PC-3 (cell line): Measurements from ENCODE around the gene CAND2. TPM values are rescaled to one million over a fixed set of nuclear protein-coding genes. Genes with fewer than 3 reads are reported as not detected.

Experiments
- ATAC-seq: fragments of 200-7000 bp; cut with Tn5 transposase; 2 replicates; pipeline ENCODE4 v1.9.1; 2020; ENCODE audit warnings: mild to moderate bottlenecking, moderate library complexity
- BruUV-seq: library from RNA; stranded (reverse); fragments of 400-500 nt; replicated peaks from 2 replicates; lab custom pipeline; 2021; lab: Mats Ljungman, UMichigan
- CTCF ChIA-PET: fragments of 300-600 bp; sonication (Branson Sonifier 250); formaldehyde crosslinking; loops from one replicate; lab custom pipeline; 2022; ENCODE audit warnings: antibody characterized with exemption; lab: Charles Lee
- POLR2A ChIA-PET: fragments of 300-600 bp; sonication (Branson Sonifier 250); formaldehyde crosslinking; loops from one replicate; lab custom pipeline; 2022; ENCODE audit warnings: antibody characterized with exemption; ENCODE audit not compliant: unreplicated experiment; lab: Charles Lee
- DNase-seq: peaks from one replicate; pipeline ENCODE4 v3.0.0-alpha.2; 2015
- H2AFZ ChIP-seq: fragments of 300-600 bp; sonication (generic); 2 replicates; pipeline ENCODE4 v1.6.0; 2016; ENCODE audit warnings: antibody characterized with exemption, low read length
- H3F3A ChIP-seq: fragments of 300-600 bp; sonication (generic); one replicate; pipeline ENCODE4 v1.6.0; 2017; ENCODE audit warnings: antibody characterized with exemption, low read length, control low read depth, mild to moderate bottlenecking; ENCODE audit not compliant: unreplicated experiment
- H3K27ac ChIP-seq: fragments of 300-600 bp; sonication (generic); 2 replicates; pipeline ENCODE4 v1.5.1; 2016; ENCODE audit warnings: mild to moderate bottlenecking, low read length
- H3K27me3 ChIP-seq: fragments of 300-600 bp; sonication (generic); 2 replicates; pipeline ENCODE4 v1.6.1; 2016; ENCODE audit warnings: low read length, mixed read lengths
- H3K36me3 ChIP-seq: fragments of 300-600 bp; sonication (generic); 2 replicates; pipeline ENCODE4 v1.6.1; 2016; ENCODE audit warnings: low read depth, mixed run types, low read length, mixed read lengths
- H3K4me1 ChIP-seq: fragments of 300-600 bp; sonication (generic); 2 replicates; pipeline ENCODE4 v1.5.1; 2016; ENCODE audit warnings: low read length; ENCODE audit not compliant: insufficient read depth
- H3K4me2 ChIP-seq: fragments of 300-600 bp; sonication (generic); 2 replicates; pipeline ENCODE4 v1.6.0; 2016; ENCODE audit warnings: low read length
- H3K4me3 ChIP-seq: fragments of 300-600 bp; sonication (generic); 2 replicates; pipeline ENCODE4 v1.5.1; 2016; ENCODE audit warnings: mild to moderate bottlenecking, low read length, mixed read lengths
- H3K79me2 ChIP-seq: fragments of 300-600 bp; sonication (generic); 2 replicates; pipeline ENCODE4 v1.6.1; 2017; ENCODE audit warnings: low read length, mixed read lengths
- H3K9ac ChIP-seq: fragments of 300-600 bp; sonication (generic); 2 replicates; pipeline ENCODE4 v1.6.0; 2016; ENCODE audit warnings: mild to moderate bottlenecking, low read length
- H3K9me2 ChIP-seq: fragments of 300-600 bp; sonication (generic); replicated peaks from 2 replicates; pipeline ENCODE4 v1.6.1; 2016; ENCODE audit warnings: mixed run types, low read length, mixed read lengths
- H3K9me3 ChIP-seq: fragments of 300-600 bp; sonication (generic); 2 replicates; pipeline ENCODE4 v1.6.1; 2016; ENCODE audit warnings: low read length, mixed read lengths
- H4K20me1 ChIP-seq: fragments of 300-600 bp; sonication (generic); 2 replicates; pipeline ENCODE4 v1.6.1; 2016; ENCODE audit warnings: low read length, mixed read lengths
- EZH2 ChIP-seq: fragments of 300-600 bp; sonication (generic); IDR thresholded peaks from one replicate; pipeline ENCODE4 v1.6.1; 2017; ENCODE audit warnings: antibody characterized with exemption, mild to moderate bottlenecking, low read length; ENCODE audit not compliant: unreplicated experiment
- EZH2phosphoT487 ChIP-seq: fragments of 300-600 bp; sonication (generic); IDR thresholded peaks from 2 replicates; pipeline ENCODE4 v1.6.1; 2018; ENCODE audit warnings: mild to moderate bottlenecking, antibody characterized with exemption, low read length, borderline replicate concordance
- intact Hi-C: fragments of 100-400 bp; cut with micrococcal nuclease; formaldehyde crosslinking; loops from 2 replicates; pipeline ENCODE4 v1.9.0; 2023
- total RNA-seq: library from RNA; depleted of rRNA; stranded (reverse); fragments of >200 nt; gene quantifications from 2 replicates; pipeline ENCODE4 v1.2.3, GENCODE V29; 2014
- TF ChIP-seq, protein P1 (sequence below): fragments of 300-600 bp; sonication (generic); conservative IDR thresholded peaks from 2 replicates; pipeline ENCODE4 v1.5.1; 2017; ENCODE audit warnings: antibody characterized with exemption, low read depth, mild to moderate bottlenecking, low read length

CAND2 gene
- total RNA-seq, 1 experiment from 2014 or later = 4.8 TPM

DNA sequence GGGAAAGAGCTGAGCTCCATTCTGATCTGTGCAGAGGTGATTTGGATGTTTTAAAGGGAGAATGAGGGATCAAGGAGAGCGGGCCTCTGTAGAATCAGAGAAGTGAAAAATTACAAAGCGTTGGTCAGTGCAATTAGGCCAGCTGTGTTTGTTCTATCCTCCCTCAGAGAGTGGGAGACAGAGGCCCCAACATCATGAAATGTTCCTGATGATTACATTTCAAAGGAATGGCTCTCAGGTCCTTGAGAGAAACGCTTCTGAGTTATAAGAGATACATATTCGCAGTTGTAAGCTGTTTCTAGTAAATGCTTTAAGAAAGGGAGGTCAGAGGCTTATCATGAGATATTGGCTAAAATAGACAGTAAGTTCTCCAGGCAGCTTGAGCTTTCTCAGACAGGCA, 15.7 kb upstream of the CAND2 start:
- ChIA-PET POLR2A (interaction anchor here (0.6 kb wide), 1 partner anchor 106 kb away, joined by 4 read pairs; no protein-coding TSS in a partner anchor), CTCF (no interaction called here)
- H3K36me3 ChIP-seq = no peaks in the 10 kb centered on the region
- BruUV-seq = no TSS peak
- H4K20me1 ChIP-seq = no peaks in the 10 kb centered on the region
- intact Hi-C loops = no loop called here
- no peaks in the 10 kb centered on the region for H3K9me2 ChIP-seq
- H3K4me2 ChIP-seq = no peak overlapping the region
- H3K4me1 ChIP-seq = no peaks in the 10 kb centered on the region
- no peaks in the 10 kb centered on the region for H3F3A ChIP-seq
- no peak overlapping the region for H3K4me3 ChIP-seq
- no peaks in the 10 kb centered on the region for H3K9me3 ChIP-seq
- H3K9ac ChIP-seq = no peak overlapping the region
- no peaks in the 10 kb centered on the region for H3K79me2 ChIP-seq
- H3K27me3 ChIP-seq = no peaks in the 10 kb centered on the region
- ATAC-seq (no peak), DNase-seq (no peak)
- TF ChIP-seq EZH2phosphoT487 (no peak), EZH2 (no peak)
- TF ChIP-seq, protein P1, sequence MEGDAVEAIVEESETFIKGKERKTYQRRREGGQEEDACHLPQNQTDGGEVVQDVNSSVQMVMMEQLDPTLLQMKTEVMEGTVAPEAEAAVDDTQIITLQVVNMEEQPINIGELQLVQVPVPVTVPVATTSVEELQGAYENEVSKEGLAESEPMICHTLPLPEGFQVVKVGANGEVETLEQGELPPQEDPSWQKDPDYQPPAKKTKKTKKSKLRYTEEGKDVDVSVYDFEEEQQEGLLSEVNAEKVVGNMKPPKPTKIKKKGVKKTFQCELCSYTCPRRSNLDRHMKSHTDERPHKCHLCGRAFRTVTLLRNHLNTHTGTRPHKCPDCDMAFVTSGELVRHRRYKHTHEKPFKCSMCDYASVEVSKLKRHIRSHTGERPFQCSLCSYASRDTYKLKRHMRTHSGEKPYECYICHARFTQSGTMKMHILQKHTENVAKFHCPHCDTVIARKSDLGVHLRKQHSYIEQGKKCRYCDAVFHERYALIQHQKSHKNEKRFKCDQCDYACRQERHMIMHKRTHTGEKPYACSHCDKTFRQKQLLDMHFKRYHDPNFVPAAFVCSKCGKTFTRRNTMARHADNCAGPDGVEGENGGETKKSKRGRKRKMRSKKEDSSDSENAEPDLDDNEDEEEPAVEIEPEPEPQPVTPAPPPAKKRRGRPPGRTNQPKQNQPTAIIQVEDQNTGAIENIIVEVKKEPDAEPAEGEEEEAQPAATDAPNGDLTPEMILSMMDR = no peak
- no peak overlapping the region for H3K27ac ChIP-seq
- 0 out of 2 replicates have a peak overlapping the region, but pooled peaks have one; percentile 30 for H2AFZ ChIP-seq

DNA sequence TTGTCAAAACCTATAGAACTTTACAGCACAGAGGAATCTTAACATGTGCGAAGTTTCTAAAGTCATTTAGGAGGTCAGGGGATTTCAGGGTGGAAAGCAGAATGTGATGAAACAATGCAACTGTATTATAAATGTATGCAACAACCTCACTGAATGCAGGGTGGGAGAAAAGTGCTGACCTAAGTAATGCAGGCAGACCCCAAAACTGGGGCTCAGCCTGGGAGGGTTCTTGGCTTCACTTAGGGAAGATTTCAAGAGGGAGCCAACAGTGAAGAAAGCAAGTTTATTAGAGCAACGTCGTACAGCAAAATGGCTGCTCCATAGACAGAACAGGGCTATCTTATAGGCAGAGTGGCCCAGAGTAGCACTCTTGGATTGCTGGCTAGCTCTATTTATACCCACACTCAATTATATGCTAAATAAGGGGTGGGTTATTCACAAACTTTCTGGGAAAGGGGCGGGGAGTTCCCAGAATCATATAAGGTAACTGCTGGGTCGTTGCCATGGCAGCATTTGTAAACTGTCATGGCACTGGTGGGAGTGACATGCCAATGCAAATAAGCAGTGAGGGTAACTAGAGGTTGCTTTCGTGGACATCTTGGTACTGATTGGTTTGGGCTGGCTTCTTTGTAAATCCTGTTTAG, 14.2 kb upstream of the CAND2 start:
- Histone ChIP-seq H3K4me1 (no peaks in the 10 kb centered on the region), H3K4me3 (no peak overlapping the region), H3F3A (no peaks in the 10 kb centered on the region), H3K27ac (no peak overlapping the region), H3K9me2 (no peaks in the 10 kb centered on the region), H3K4me2 (no peak overlapping the region), H3K9ac (no peak overlapping the region), H3K9me3 (no peaks in the 10 kb centered on the region), H3K27me3 (no peaks in the 10 kb centered on the region), H4K20me1 (no peaks in the 10 kb centered on the region), H3K36me3 (no peaks in the 10 kb centered on the region), H2AFZ (no peak overlapping the region), H3K79me2 (no peaks in the 10 kb centered on the region)
- ChIA-PET POLR2A (no interaction called here), CTCF (no interaction called here)
- no peak for ATAC-seq
- no peak for DNase-seq
- no TSS peak for BruUV-seq
- TF ChIP-seq EZH2phosphoT487 (no peak), EZH2 (no peak)
- TF ChIP-seq, protein P1 = no peak
- intact Hi-C loops = no loop called here

DNA sequence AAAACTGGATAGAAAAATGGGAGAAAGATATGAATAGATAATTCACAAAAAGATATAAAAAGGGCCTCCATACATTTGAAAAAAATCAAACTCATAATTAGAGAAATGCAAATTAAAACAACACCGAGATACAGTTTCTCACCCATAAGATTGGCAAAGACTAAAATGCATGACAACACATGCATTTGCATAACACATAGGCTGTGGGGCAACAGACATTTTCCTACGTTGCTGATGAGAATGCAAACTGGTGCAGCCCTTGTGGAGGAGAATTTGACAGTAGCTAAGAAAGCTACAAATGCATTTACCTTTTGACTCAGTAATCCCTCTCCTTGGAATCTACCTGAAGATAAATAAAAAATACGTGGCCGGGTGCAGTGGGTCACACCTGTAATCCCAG, 11.4 kb upstream of the CAND2 start:
- H2AFZ ChIP-seq = no peak overlapping the region
- POLR2A ChIA-PET = no interaction called here
- H3K9ac ChIP-seq = no peak overlapping the region
- H3K9me3 ChIP-seq = no peaks in the 10 kb centered on the region
- no peaks in the 10 kb centered on the region for H3K27me3 ChIP-seq
- no peaks in the 10 kb centered on the region for H3K36me3 ChIP-seq
- H3K4me3 ChIP-seq = no peak overlapping the region
- ATAC-seq = no peak
- TF ChIP-seq EZH2 = no peak
- TF ChIP-seq, protein P1 = no peak
- TF ChIP-seq EZH2phosphoT487 = no peak
- no TSS peak for BruUV-seq
- H3K4me2 ChIP-seq = no peak overlapping the region
- intact Hi-C loops = loop anchor here (5.0 kb wide), 1 partner anchor 63 kb away; no protein-coding TSS in a partner anchor
- H3K27ac ChIP-seq = no peak overlapping the region
- no peaks in the 10 kb centered on the region for H3K4me1 ChIP-seq
- no peaks in the 10 kb centered on the region for H3K9me2 ChIP-seq
- no peaks in the 10 kb centered on the region for H4K20me1 ChIP-seq
- DNase-seq = no peak
- no peaks in the 10 kb centered on the region for H3F3A ChIP-seq
- CTCF ChIA-PET = no interaction called here
- no peaks in the 10 kb centered on the region for H3K79me2 ChIP-seq
